Measurements from ENCODE around the gene ERC2.

- TF ChIP-seq CTCF (IDR thresholded peaks at IDR 0.05) (no peak), POLR2A (IDR thresholded peaks at IDR 0.05) (no peak), POLR2AphosphoS5 (IDR thresholded peaks at IDR 0.05) (no peak)
Observed at GRCh38 chr3:56200251-56200650, 268.0 kb downstream of the ERC2 start.
